Measurements from ENCODE around the gene UBR4. TPM values are rescaled to one million over a fixed set of nuclear protein-coding genes. Genes with fewer than 3 reads are reported as not detected.
"Not testable (repeated sequence)": the region's sequence is repeated elsewhere in the genome, so short reads cannot be mapped to it uniquely, and the experiment has no call there.

The UBR4 gene
- polyA plus RNA-seq, 3 donors: 44.3 to 93.8 (median 49.4) TPM

DNA sequence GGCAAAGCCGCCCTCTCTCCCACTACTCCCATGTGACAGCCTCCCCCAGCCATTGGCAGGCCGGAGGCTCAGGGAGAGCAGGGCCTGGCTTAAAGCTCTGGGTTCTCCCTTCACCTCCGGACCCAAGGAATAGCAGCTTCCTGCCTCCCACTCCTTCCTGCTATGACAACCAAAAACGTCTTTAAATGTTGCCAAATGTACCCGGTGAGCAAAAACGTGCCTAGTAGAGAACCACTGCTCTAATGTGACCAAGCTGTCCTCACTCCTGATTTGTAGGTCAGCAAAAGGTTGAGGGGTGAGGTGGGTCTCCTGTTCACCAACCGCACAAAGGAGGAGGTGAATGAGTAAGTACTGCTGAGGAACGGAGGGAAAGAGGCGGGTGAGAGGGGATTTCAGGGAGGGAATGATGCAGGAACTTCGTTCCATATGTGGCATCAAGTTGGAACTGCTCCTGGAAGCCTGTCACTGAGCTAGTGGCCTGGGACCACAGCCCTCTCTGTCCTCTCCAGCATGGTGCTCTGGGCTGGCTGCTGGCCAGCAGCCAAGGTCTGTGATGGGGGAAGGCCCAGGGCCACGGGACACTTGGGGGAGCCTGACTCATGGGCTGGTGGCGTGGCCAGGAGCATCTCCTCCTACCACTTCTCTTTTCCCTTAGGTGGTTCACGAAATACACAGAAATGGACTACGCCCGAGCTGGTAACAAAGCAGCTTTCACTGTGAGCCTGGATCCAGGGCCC, 47.3 kb upstream of the UBR4 start:
- H3K27me3 Mint-ChIP-seq (ENCODE audit: low read depth in 3 of 3): peaks cover 0 to 2% (median 0%) of the 10 kb centered on the region in 3 donors

DNA sequence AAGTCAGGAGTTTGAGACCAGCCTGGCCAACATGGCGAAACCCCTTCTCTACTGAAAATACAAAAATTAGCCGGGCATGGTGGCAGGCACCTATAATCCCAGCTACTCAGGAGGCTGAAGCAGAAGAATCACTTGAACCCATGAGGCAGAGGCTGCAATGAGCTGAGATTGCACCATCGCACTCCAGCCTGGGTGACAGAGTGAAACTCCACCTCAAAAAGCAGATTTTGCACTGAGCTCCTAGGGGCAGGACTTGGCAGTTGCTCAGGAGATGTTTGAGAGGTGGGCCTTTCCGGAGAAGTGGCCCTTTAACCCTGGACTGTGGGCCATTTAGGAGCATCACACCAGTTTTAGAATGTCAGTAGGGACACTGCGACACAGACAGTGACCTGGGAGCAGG, 46.2 kb upstream of the UBR4 start:
- Mint-ChIP-seq H3K4me1 (peaks cover 19% of the 10 kb centered on the region), H3K27ac (peak overlapping the region in 1 of 7 donors; percentile 59), H3K36me3 (peaks cover 48 to 61% of the 10 kb centered on the region in 2 donors)
- Histone ChIP-seq H3K36me3 (replicated peaks in 1 of 2; ENCODE audit: control insufficient read depth in 1 of 2, insufficient read depth in 2 of 2, low read length in 2 of 2) (peaks cover 48 to 65% of the 10 kb centered on the region in 2 donors), H3K79me2 (ENCODE audit: insufficient read depth, low read length) (peaks cover 33% of the 10 kb centered on the region), H3K4me1 (ENCODE audit: control insufficient read depth in 1 of 2, insufficient read depth in 2 of 2, low read length in 2 of 2) (peaks cover 12 to 21% of the 10 kb centered on the region in 2 donors)
- DNase-seq; intact Hi-C loops (cut with micrococcal nuclease); H2AFZ ChIP-seq (ENCODE audit: insufficient read depth, low read depth, low read length, poor library complexity, severe bottlenecking); H3K9me3 Mint-ChIP-seq; H4K20me1 ChIP-seq (ENCODE audit: insufficient read depth, low read length); H3K4me3 Mint-ChIP-seq; H3K27me3 Mint-ChIP-seq (ENCODE audit: low read depth in 3 of 3); H3K9ac ChIP-seq (ENCODE audit: insufficient read depth, low read length, poor library complexity, severe bottlenecking); H3K27ac ChIP-seq (ENCODE audit: low read depth in 1 of 2, low read length in 2 of 2); H3K9me3 ChIP-seq (replicated peaks in 1 of 2; ENCODE audit: control insufficient read depth in 1 of 2, insufficient read depth in 1 of 2, low read length in 2 of 2); H3K27me3 ChIP-seq (ENCODE audit: control insufficient read depth in 2 of 2, insufficient read depth in 2 of 2, low read length in 2 of 2); H3K4me2 ChIP-seq (replicated peaks; ENCODE audit: extremely low read depth, low read length, poor library complexity, severe bottlenecking); H3K4me3 ChIP-seq (replicated peaks in 1 of 3; ENCODE audit: low read depth in 2 of 3, low read length in 3 of 3): not testable (repeated sequence)
- WGBS (ENCODE audit: insufficient coverage): 100% methylated on average over 3 of the region's 5 CpGs

More for the DNA sequence above, 47.3 kb upstream of the UBR4 start:
- Histone ChIP-seq H3K4me1 (ENCODE audit: control insufficient read depth in 1 of 2, insufficient read depth in 2 of 2, low read length in 2 of 2) (peaks cover 6 to 12% of the 10 kb centered on the region in 2 donors), H3K9ac (ENCODE audit: insufficient read depth, low read length, poor library complexity, severe bottlenecking) (no peak overlapping the region), H3K4me2 (replicated peaks; ENCODE audit: extremely low read depth, low read length, poor library complexity, severe bottlenecking) (no peak overlapping the region), H4K20me1 (ENCODE audit: insufficient read depth, low read length) (no peaks in the 10 kb centered on the region), H3K27me3 (ENCODE audit: control insufficient read depth in 2 of 2, insufficient read depth in 2 of 2, low read length in 2 of 2) (no peaks in the 10 kb centered on the region), H3K79me2 (ENCODE audit: insufficient read depth, low read length) (peaks cover 24% of the 10 kb centered on the region), H3K9me3 (replicated peaks in 1 of 2; ENCODE audit: control insufficient read depth in 1 of 2, insufficient read depth in 1 of 2, low read length in 2 of 2) (no peaks in the 10 kb centered on the region), H3K27ac (ENCODE audit: low read depth in 1 of 2, low read length in 2 of 2) (no peak overlapping the region), H2AFZ (ENCODE audit: insufficient read depth, low read depth, low read length, poor library complexity, severe bottlenecking) (no peak overlapping the region), H3K4me3 (replicated peaks in 1 of 3; ENCODE audit: low read depth in 2 of 3, low read length in 3 of 3) (no peak overlapping the region), H3K36me3 (replicated peaks in 1 of 2; ENCODE audit: control insufficient read depth in 1 of 2, insufficient read depth in 2 of 2, low read length in 2 of 2) (peaks cover 48 to 65% of the 10 kb centered on the region in 2 donors)
- DNase-seq: no peak
- Mint-ChIP-seq H3K27ac (peak overlapping the region in 2 of 7 donors; percentile 52 to 76), H3K4me1 (peaks cover 13% of the 10 kb centered on the region), H3K36me3 (peaks cover 48 to 61% of the 10 kb centered on the region in 2 donors), H3K9me3 (no peaks in the 10 kb centered on the region), H3K4me3 (no peak overlapping the region)
- intact Hi-C loops (cut with micrococcal nuclease): no loop called here
- 76% methylated on average over 11 of the region's 15 CpGs for WGBS (ENCODE audit: insufficient coverage)
- TF ChIP-seq, protein P1, sequence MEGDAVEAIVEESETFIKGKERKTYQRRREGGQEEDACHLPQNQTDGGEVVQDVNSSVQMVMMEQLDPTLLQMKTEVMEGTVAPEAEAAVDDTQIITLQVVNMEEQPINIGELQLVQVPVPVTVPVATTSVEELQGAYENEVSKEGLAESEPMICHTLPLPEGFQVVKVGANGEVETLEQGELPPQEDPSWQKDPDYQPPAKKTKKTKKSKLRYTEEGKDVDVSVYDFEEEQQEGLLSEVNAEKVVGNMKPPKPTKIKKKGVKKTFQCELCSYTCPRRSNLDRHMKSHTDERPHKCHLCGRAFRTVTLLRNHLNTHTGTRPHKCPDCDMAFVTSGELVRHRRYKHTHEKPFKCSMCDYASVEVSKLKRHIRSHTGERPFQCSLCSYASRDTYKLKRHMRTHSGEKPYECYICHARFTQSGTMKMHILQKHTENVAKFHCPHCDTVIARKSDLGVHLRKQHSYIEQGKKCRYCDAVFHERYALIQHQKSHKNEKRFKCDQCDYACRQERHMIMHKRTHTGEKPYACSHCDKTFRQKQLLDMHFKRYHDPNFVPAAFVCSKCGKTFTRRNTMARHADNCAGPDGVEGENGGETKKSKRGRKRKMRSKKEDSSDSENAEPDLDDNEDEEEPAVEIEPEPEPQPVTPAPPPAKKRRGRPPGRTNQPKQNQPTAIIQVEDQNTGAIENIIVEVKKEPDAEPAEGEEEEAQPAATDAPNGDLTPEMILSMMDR (IDR thresholded peaks at IDR 0.05): no peak

Measured in CD14-positive monocyte (primary cell).